Right renal cortex interstitium (tissue), 3 donors: ENCODE measurements around the gene OLFML1. TPM values are rescaled to one million over a fixed set of nuclear protein-coding genes. Genes with fewer than 3 reads are reported as not detected.

ENCODE experiments used
- DNase-seq, 3 donors: peaks; one replicate each; pipeline ENCODE4 v3.0.0-alpha.2; 2013; ENCODE audit warnings: low read depth in 3 of 3, low spot score in 2 of 3
- polyA plus RNA-seq, 3 donors: library from polyadenylated mRNA; unstranded; fragments of 120-200 nt; gene quantifications; one replicate each; pipeline ENCODE4 v1.2.1, GENCODE V29; 2013; ENCODE audit not compliant: insufficient read length in 3 of 3

OLFML1 gene
- polyA plus RNA-seq, 3 donors: 38.7 to 40.7 (median 38.8) TPM

- DNase-seq: no peak
Measured at GRCh38 chr11:7473717-7474116, 11.6 kb upstream of the OLFML1 start.

GRCh38 chr11:7480113-7480512 is 5.2 kb upstream of the OLFML1 start:
- DNase-seq: no peak

- DNase-seq: no peak
Measured at GRCh38 chr11:7484131-7484530, 1.2 kb upstream of the OLFML1 start.

GRCh38 chr11:7484645-7485044 is 661 bp upstream of the OLFML1 start:
- no peak for DNase-seq

- DNase-seq: no peak
Measured at GRCh38 chr11:7486098-7486780, 933 bp downstream of the OLFML1 start.

GRCh38 chr11:7486781-7487140 is 1.5 kb downstream of the OLFML1 start:
- DNase-seq: no peak

- DNase-seq: no peak
Measured at GRCh38 chr11:7487360-7487759, 2.1 kb downstream of the OLFML1 start.

GRCh38 chr11:7488681-7489080 is 3.4 kb downstream of the OLFML1 start:
- no peak for DNase-seq

GRCh38 chr11:7489376-7489775 is 4.1 kb downstream of the OLFML1 start:
- DNase-seq: no peak

- no peak for DNase-seq
Measured at GRCh38 chr11:7490054-7490453, 4.7 kb downstream of the OLFML1 start.

GRCh38 chr11:7490535-7490934 is 5.2 kb downstream of the OLFML1 start:
- no peak for DNase-seq

- no peak for DNase-seq
Measured at GRCh38 chr11:7492253-7492652, 6.9 kb downstream of the OLFML1 start.

- no peak for DNase-seq
Measured at GRCh38 chr11:7493670-7494069, 8.4 kb downstream of the OLFML1 start.

GRCh38 chr11:7494086-7494745 is 8.9 kb downstream of the OLFML1 start:
- no peak for DNase-seq

- no peak for DNase-seq
Measured at GRCh38 chr11:7495882-7496551, 10.7 kb downstream of the OLFML1 start.

GRCh38 chr11:7498193-7498592 is 12.9 kb downstream of the OLFML1 start:
- no peak for DNase-seq

- DNase-seq: no peak
Measured at GRCh38 chr11:7499081-7499480, 13.8 kb downstream of the OLFML1 start.

- DNase-seq: no peak
Measured at GRCh38 chr11:7500251-7500650, 14.9 kb downstream of the OLFML1 start.

GRCh38 chr11:7501251-7501650 is 15.9 kb downstream of the OLFML1 start:
- no peak for DNase-seq

GRCh38 chr11:7501894-7502293 is 16.6 kb downstream of the OLFML1 start:
- DNase-seq: no peak

- no peak for DNase-seq
Measured at GRCh38 chr11:7506243-7506642, 20.9 kb downstream of the OLFML1 start.

GRCh38 chr11:7508087-7508486 is 22.8 kb downstream of the OLFML1 start:
- no peak for DNase-seq
